Fibroblast of the aortic adventitia (primary cell): ENCODE results near the gene RTN4. TPM values are rescaled to one million over a fixed set of nuclear protein-coding genes. Genes with fewer than 3 reads are reported as not detected.

Experiments used
- DNase-seq: peaks from one replicate; pipeline ENCODE4 v3.0.0-alpha.2; 2010; ENCODE audit warnings: low read depth
- H3K4me3 ChIP-seq: 2 replicates; pipeline ENCODE4 v1.5.1; 2011; ENCODE audit warnings: low read depth, mild to moderate bottlenecking, control low read depth, low read length, moderate library complexity
- total RNA-seq: library from RNA; depleted of rRNA; stranded (reverse); fragments of >200 nt; gene quantifications from 2 replicates; pipeline ENCODE4 v1.2.3, GENCODE V29; 2012; ENCODE audit warnings: low replicate concordance
- TF ChIP-seq, protein P1 (sequence below): IDR thresholded peaks from 2 replicates; pipeline ENCODE4 v1.5.1; 2011; ENCODE audit warnings: mild to moderate bottlenecking, low read length, control low read depth, inconsistent platforms; ENCODE audit not compliant: insufficient read depth

RTN4 gene
- total RNA-seq, 1 donor = 357 TPM

DNA sequence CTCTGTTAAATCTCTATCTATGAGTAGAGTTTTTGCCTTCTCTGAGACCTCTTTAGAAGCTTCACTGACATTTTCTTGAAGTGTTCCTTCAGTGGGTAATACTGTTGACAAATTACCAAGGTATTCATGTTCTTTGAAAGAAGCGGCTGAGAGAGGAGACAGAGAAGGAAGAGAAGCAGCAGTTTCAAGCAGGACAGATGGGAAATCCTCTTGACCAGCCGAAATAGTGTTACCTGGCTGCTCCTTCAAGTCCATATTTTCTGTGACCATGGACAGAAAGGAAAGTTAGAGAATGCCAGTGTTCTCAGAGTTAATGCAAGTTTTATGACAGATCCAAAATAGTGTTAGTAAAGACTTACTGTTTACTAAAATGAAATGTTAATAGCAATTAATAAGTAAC, 23.0 kb downstream of the RTN4 start:
- DNase-seq = no peak
- TF ChIP-seq, protein P1, sequence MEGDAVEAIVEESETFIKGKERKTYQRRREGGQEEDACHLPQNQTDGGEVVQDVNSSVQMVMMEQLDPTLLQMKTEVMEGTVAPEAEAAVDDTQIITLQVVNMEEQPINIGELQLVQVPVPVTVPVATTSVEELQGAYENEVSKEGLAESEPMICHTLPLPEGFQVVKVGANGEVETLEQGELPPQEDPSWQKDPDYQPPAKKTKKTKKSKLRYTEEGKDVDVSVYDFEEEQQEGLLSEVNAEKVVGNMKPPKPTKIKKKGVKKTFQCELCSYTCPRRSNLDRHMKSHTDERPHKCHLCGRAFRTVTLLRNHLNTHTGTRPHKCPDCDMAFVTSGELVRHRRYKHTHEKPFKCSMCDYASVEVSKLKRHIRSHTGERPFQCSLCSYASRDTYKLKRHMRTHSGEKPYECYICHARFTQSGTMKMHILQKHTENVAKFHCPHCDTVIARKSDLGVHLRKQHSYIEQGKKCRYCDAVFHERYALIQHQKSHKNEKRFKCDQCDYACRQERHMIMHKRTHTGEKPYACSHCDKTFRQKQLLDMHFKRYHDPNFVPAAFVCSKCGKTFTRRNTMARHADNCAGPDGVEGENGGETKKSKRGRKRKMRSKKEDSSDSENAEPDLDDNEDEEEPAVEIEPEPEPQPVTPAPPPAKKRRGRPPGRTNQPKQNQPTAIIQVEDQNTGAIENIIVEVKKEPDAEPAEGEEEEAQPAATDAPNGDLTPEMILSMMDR = no peak

DNA sequence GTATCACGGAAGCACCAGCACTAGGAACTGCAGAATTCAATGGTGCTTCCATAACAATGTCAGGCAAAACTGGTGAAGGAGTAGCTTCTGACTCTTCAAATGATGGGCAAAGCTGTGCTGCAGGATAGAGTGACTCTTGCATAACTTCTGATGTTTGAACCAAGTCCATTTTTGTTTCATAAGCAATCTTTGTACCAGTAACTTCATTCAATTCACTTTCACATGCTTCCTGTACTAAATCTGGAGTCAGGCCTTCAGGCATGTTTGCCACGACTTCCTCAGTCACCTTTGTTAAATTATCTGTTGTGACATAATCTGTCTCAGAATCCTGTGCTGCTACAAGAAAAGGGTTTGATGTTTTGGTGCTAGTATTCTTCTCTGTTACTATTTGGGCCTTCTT, 24.0 kb downstream of the RTN4 start:
- peak; percentile 62 for DNase-seq
- H3K4me3 ChIP-seq = no peak overlapping the region
- TF ChIP-seq, protein P1 = no peak

More for the DNA sequence above, 23.0 kb downstream of the RTN4 start:
- H3K4me3 ChIP-seq = no peak overlapping the region

DNA sequence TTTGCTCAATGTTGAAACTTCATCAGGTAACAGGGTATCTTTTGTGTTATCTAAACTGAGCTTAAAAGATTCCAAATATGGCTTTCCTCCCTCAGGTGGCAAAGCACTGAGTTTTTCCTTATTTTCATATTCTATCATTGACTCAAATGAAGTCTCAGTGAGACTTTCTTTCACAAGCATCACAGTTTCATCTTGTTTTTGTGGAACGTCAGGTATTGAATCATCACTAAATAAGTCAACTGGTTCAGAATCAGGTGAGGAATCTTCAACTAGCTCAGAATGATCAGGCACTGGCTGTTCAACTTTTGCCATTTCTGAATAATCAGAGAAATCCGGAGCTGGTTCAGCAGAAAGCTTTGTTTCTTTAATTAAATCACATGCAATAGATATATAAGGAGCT, 24.6 kb downstream of the RTN4 start:
- no peak overlapping the region for H3K4me3 ChIP-seq
- no peak for DNase-seq
- TF ChIP-seq, protein P1 = no peak

DNA sequence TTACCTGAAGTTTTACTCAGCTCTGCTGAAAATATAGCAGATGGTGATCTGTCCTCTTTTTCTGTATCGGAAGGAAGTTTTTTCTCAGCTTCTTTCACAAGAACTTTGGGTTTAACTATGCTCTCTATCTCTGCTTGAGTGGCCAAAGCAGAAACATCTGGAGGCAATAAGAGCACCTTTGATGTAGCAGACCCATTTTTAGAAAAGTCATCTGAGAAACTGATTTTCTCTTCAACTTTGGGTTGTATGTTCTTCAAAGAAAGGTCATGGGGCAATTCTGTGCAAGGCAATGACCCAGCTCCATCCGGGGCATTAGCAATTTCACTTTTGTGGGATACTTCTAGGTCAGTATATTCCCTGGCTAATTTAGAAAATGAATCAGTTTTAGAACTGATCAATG, 25.2 kb downstream of the RTN4 start:
- H3K4me3 ChIP-seq = no peak overlapping the region
- no peak for DNase-seq
- TF ChIP-seq, protein P1 = no peak

DNA sequence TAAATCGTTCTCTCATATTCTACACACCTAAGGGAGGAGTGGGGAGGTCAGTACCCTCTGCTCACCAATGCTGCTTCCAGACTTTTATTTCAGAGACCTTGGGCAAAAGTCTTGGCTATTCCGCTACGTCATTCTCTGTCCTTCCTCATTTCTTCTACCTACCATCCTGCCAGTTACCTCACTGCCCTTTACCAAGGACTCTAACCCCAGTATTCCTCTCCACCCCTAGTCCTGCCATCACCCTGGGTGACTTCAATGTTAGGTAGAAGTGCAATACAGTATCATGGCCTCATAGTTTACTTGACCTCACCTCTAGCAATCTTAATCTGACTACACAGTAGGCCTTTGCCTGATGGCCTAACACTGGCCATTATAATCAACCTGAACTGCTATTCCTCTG, 27.8 kb downstream of the RTN4 start:
- TF ChIP-seq, protein P1 = no peak
- no peak overlapping the region for H3K4me3 ChIP-seq
- DNase-seq = no peak

DNA sequence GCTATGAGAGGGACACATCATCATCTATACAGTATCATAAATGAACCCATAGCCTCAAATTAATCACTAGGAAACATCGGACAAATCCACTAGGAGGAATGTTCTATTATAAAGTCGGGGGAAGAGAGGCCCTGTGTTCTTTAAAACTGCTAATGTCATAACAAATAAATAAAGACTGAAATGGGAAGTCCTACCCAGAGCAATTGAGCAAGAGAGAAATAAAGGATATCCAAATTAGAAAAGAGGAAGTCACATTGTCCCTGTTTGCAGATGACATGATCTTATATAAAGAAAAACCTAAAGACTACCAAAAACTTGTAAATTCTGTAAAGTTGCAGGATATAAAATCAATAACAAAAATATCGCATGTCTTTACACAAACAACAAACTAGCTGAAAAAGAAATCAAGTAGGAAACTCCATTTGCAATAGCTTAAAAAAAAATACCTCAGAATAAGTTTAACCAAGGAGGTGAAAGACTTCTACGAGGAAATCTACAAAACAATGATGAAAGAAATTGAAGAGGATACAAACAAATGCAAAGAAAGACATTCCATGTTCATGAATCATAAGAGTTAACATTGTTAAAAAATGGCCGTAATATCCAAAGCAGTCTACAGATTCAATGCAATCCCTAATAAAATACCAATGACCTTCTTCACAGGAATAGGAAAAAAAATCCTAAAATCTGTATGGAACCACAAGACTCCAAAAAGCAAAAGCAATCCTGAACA, 30.6 kb downstream of the RTN4 start:
- TF ChIP-seq, protein P1 = no peak
- no peak overlapping the region for H3K4me3 ChIP-seq
- DNase-seq = no peak

DNA sequence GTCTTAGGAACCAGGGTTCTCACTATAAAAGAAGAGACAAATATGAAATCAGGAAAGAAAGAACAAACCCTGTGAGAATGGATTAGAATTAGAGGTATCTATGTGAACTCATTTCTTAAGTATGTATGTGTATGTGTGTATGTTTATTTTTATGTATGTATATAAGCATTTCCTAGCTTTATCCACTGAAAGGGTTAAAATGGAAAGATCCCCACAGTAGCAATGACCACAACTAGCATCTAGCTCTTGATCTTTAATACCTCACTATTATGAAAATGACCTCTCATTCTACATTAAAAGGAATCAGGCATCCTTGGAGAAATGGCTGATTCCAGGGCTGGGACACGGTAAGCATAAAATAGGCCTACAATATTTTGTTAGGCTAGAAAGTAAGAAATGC, 31.6 kb downstream of the RTN4 start:
- TF ChIP-seq, protein P1 = no peak
- no peak overlapping the region for H3K4me3 ChIP-seq
- no peak for DNase-seq
